WTC11 (cell line): ENCODE data around the gene MORC3. TPM values are rescaled to one million over a fixed set of nuclear protein-coding genes. Genes with fewer than 3 reads are reported as not detected.

Experiments used
- ATAC-seq: fragments of 200-7000 bp; cut with Tn5 transposase; 2 replicates; pipeline ENCODE4 v1.10.0; 2021; ENCODE audit warnings: mild to moderate bottlenecking, moderate library complexity
- CTCF ChIA-PET: fragments of 300-600 bp; sonication (Branson Sonifier 250); formaldehyde crosslinking; loops from one replicate; lab custom pipeline; 2021; ENCODE audit warnings: antibody characterized with exemption; lab: Charles Lee
- POLR2A ChIA-PET: fragments of 350-600 bp; sonication (Branson Sonifier 250); formaldehyde crosslinking; loops from one replicate; lab custom pipeline; 2021; ENCODE audit warnings: antibody characterized with exemption; lab: Charles Lee
- DNase-seq: peaks from one replicate; pipeline ENCODE4 v3.0.0; 2021; ENCODE audit warnings: low spot score
- H3K27ac Mint-ChIP-seq: 2 replicates; pipeline ENCODE4 v1.8.0; 2021; ENCODE audit warnings: mixed read lengths
- H3K27me3 Mint-ChIP-seq: 2 replicates; pipeline ENCODE4 v1.8.0; 2021; ENCODE audit warnings: low read depth, mild to moderate bottlenecking, moderate library complexity, mixed read lengths
- H3K36me3 Mint-ChIP-seq: 2 replicates; pipeline ENCODE4 v1.8.0; 2021; ENCODE audit warnings: mixed read lengths
- H3K4me1 Mint-ChIP-seq: 2 replicates; pipeline ENCODE4 v1.8.0; 2022; ENCODE audit warnings: mixed read lengths
- H3K4me3 Mint-ChIP-seq: 2 replicates; pipeline ENCODE4 v1.8.0; 2021; ENCODE audit warnings: mild to moderate bottlenecking, moderate library complexity, mixed read lengths
- H3K9me3 Mint-ChIP-seq: 2 replicates; pipeline ENCODE4 v1.8.0; 2021; ENCODE audit warnings: mixed read lengths
- ARID4B ChIP-seq: sonication (generic); formaldehyde crosslinking; IDR thresholded peaks from 2 replicates; pipeline ENCODE4 v1.8.0; 2023; ENCODE audit warnings: missing genetic modification reagents, mild to moderate bottlenecking, borderline replicate concordance
- ATF1 ChIP-seq: sonication (generic); formaldehyde crosslinking; IDR thresholded peaks from 2 replicates; pipeline ENCODE4 v1.8.1; 2023; ENCODE audit warnings: mild to moderate bottlenecking, moderate library complexity, missing genetic modification reagents
- ELF4 ChIP-seq: sonication (generic); formaldehyde crosslinking; IDR thresholded peaks from 2 replicates; pipeline ENCODE4 v1.8.1; 2022; ENCODE audit warnings: low read depth, mild to moderate bottlenecking, moderate library complexity, missing genetic modification reagents
- ESRRA ChIP-seq: sonication (generic); formaldehyde crosslinking; IDR thresholded peaks from 2 replicates; pipeline ENCODE4 v1.8.1; 2022; ENCODE audit warnings: mild to moderate bottlenecking, missing genetic modification reagents, borderline replicate concordance
- FOXK1 ChIP-seq: sonication (generic); formaldehyde crosslinking; IDR thresholded peaks from 2 replicates; pipeline ENCODE4 v1.8.0; 2022; ENCODE audit warnings: mild to moderate bottlenecking, moderate library complexity, missing genetic modification reagents
- FOXP4 ChIP-seq: sonication (generic); formaldehyde crosslinking; IDR thresholded peaks from 2 replicates; pipeline ENCODE4 v1.8.0; 2022; ENCODE audit warnings: mild to moderate bottlenecking, missing genetic modification reagents
- GABPB1 ChIP-seq: sonication (generic); formaldehyde crosslinking; IDR thresholded peaks from 2 replicates; pipeline ENCODE4 v1.8.1; 2023; ENCODE audit warnings: mild to moderate bottlenecking, missing genetic modification reagents
- GTF2I ChIP-seq: fragments of 250-450 bp; sonication (Bioruptor Pico); conservative IDR thresholded peaks from 2 replicates; pipeline ENCODE4 v1.4.0; 2021; ENCODE audit warnings: mild to moderate bottlenecking
- MLX ChIP-seq: sonication (generic); formaldehyde crosslinking; IDR thresholded peaks from 2 replicates; pipeline ENCODE4 v1.8.1; 2023; ENCODE audit warnings: mild to moderate bottlenecking, missing genetic modification reagents, moderate library complexity
- NR2C2 ChIP-seq: sonication (generic); formaldehyde crosslinking; IDR thresholded peaks from 2 replicates; pipeline ENCODE4 v1.8.0; 2022; ENCODE audit warnings: mild to moderate bottlenecking, missing genetic modification reagents
- PREB ChIP-seq: sonication (generic); formaldehyde crosslinking; IDR thresholded peaks from 2 replicates; pipeline ENCODE4 v1.8.1; 2022; ENCODE audit warnings: mild to moderate bottlenecking, missing genetic modification reagents, moderate library complexity, borderline replicate concordance
- RORB ChIP-seq: fragments of 250-450 bp; sonication (Bioruptor Pico); IDR thresholded peaks from 2 replicates; pipeline ENCODE4 v1.9.0; 2021; ENCODE audit warnings: mild to moderate bottlenecking
- TEAD1 ChIP-seq: sonication (generic); formaldehyde crosslinking; IDR thresholded peaks from 2 replicates; pipeline ENCODE4 v1.8.0; 2022; ENCODE audit warnings: mild to moderate bottlenecking, missing genetic modification reagents
- ZNF138 ChIP-seq: sonication (generic); formaldehyde crosslinking; conservative IDR thresholded peaks from 2 replicates; pipeline ENCODE4 v1.8.1; 2022; ENCODE audit warnings: mild to moderate bottlenecking, moderate library complexity, missing genetic modification reagents
- ZNF396 ChIP-seq: fragments of 250-450 bp; sonication (Bioruptor Pico); IDR thresholded peaks from 2 replicates; pipeline ENCODE4 v1.8.0; 2021; ENCODE audit warnings: mild to moderate bottlenecking, moderate library complexity, borderline replicate concordance
- ZNF416 ChIP-seq: fragments of 250-450 bp; sonication (Bioruptor Pico); IDR thresholded peaks from 2 replicates; pipeline ENCODE4 v1.9.0; 2021; ENCODE audit warnings: mild to moderate bottlenecking, inconsistent platforms
- ZNF425 ChIP-seq: fragments of 250-450 bp; sonication (Bioruptor Pico); conservative IDR thresholded peaks from 2 replicates; pipeline ENCODE4 v1.9.0; 2021; ENCODE audit warnings: mild to moderate bottlenecking
- total RNA-seq: library from RNA; stranded (reverse); gene quantifications from 3 replicates; pipeline ENCODE4 v1.2.3, GENCODE V29; 2021

MORC3 gene
- total RNA-seq, 1 experiment from 2014 or later, result 15.9 TPM

- H3K4me3 Mint-ChIP-seq, result no peak overlapping the region
- no peak for ATAC-seq
- no peaks in the 10 kb centered on the region for H3K9me3 Mint-ChIP-seq
- TF ChIP-seq RORB (CRISPR knock-in tag), result no peak
- no peak for TF ChIP-seq FOXP4
- no peak for TF ChIP-seq ZNF425 (CRISPR knock-in tag)
- POLR2A ChIA-PET, result no interaction called here
- no peaks in the 10 kb centered on the region for H3K27me3 Mint-ChIP-seq
- CTCF ChIA-PET, result interaction anchor here (1.2 kb wide), 1 partner anchor 44 kb away, joined by 7 read pairs; no protein-coding TSS in a partner anchor
- no peak overlapping the region for H3K27ac Mint-ChIP-seq
- H3K4me1 Mint-ChIP-seq, result no peaks in the 10 kb centered on the region
- H3K36me3 Mint-ChIP-seq, result peaks cover 62% of the 10 kb centered on the region
- no peak for DNase-seq
Measured at GRCh38 chr21:36344931-36345330, 24.9 kb downstream of the MORC3 start.

GRCh38 chr21:36347278-36347961 is 27.4 kb downstream of the MORC3 start:
- POLR2A ChIA-PET, result no interaction called here
- ATAC-seq, result no peak
- TF ChIP-seq ZNF416 (CRISPR knock-in tag) (no peak), GTF2I (no peak), NR2C2 (CRISPR knock-in tag) (no peak), ZNF425 (CRISPR knock-in tag) (no peak), PREB (no peak)

GRCh38 chr21:36347962-36348328 is 27.9 kb downstream of the MORC3 start:
- no peaks in the 10 kb centered on the region for H3K9me3 Mint-ChIP-seq
- CTCF ChIA-PET, result interaction anchor here (0.6 kb wide), 1 partner anchor 58 kb away, joined by 3 read pairs; no protein-coding TSS in a partner anchor
- ATAC-seq, result no peak
- H3K4me1 Mint-ChIP-seq, result no peaks in the 10 kb centered on the region
- no peak overlapping the region for H3K27ac Mint-ChIP-seq
- DNase-seq, result no peak
- POLR2A ChIA-PET, result no interaction called here
- H3K36me3 Mint-ChIP-seq, result peaks cover 64% of the 10 kb centered on the region
- no peak overlapping the region for H3K4me3 Mint-ChIP-seq
- no peaks in the 10 kb centered on the region for H3K27me3 Mint-ChIP-seq
- TF ChIP-seq TEAD1 (CRISPR knock-in tag) (no peak), ESRRA (CRISPR knock-in tag) (no peak), FOXK1 (CRISPR knock-in tag) (no peak), MLX (CRISPR knock-in tag) (no peak), ZNF396 (CRISPR knock-in tag) (no peak), ZNF416 (CRISPR knock-in tag) (no peak), ATF1 (no peak), ARID4B (CRISPR knock-in tag) (no peak), ZNF138 (no peak), GABPB1 (CRISPR knock-in tag) (no peak), ELF4 (CRISPR knock-in tag) (no peak), NR2C2 (CRISPR knock-in tag) (no peak)

More at GRCh38 chr21:36347278-36347961, 27.4 kb downstream of the MORC3 start:
- Mint-ChIP-seq H3K4me3 (no peak overlapping the region), H3K4me1 (no peaks in the 10 kb centered on the region), H3K27me3 (no peaks in the 10 kb centered on the region), H3K27ac (no peak overlapping the region), H3K9me3 (no peaks in the 10 kb centered on the region), H3K36me3 (peaks cover 62% of the 10 kb centered on the region)
- DNase-seq, result no peak
- CTCF ChIA-PET, result interaction anchor here (0.6 kb wide), 1 partner anchor 57 kb away, joined by 3 read pairs; no protein-coding TSS in a partner anchor
